GM18951 (cell line): Measurements from ENCODE around the gene PLXDC1.
"Not testable (repeated sequence)": the region's sequence is repeated elsewhere in the genome, so short reads cannot be mapped to it uniquely, and the experiment has no call there.

Experiments used
- POLR2A ChIP-seq: IDR thresholded peaks from 4 replicates; pipeline ENCODE4 v1.6.1; 2011; ENCODE audit warnings: mild to moderate bottlenecking; ENCODE audit not compliant: insufficient read length, insufficient read depth; ENCODE audit errors: extremely low read depth
- in situ Hi-C: fragments of 300-500 bp; cut with MboI; formaldehyde crosslinking; loops from one replicate; pipeline ENCODE4 v1.12.0; 2022; ENCODE audit warnings: low sequenced_read_pairs, mixed read lengths, inconsistent platforms; ENCODE audit not compliant: unreplicated experiment

PLXDC1 gene

DNA sequence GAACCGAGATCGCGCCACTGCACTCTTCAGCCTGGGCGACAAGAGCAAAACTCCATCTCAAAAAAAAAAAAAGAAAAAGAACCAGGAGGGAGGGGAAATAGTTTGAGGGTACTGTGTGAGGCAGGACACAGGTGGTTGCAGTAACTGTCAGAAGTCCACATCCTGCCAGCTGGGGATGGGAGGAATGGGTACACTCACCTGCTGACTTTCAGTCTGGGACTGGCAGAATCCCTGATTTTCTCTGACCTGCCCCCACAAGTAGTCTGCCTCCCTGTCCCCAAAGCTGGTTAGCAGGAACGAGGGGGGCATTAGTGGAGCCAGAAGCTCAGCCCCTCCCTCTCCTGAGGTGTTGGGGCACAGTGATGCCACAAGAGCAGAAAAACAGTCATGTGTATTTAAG is 21.6 kb upstream of the PLXDC1 start:
- no peak for TF ChIP-seq POLR2A
- in situ Hi-C loops, result no loop called here

GRCh38 chr17:39171933-39172332 is 20.5 kb upstream of the PLXDC1 start:
- in situ Hi-C loops, result no loop called here
- no peak for TF ChIP-seq POLR2A

DNA sequence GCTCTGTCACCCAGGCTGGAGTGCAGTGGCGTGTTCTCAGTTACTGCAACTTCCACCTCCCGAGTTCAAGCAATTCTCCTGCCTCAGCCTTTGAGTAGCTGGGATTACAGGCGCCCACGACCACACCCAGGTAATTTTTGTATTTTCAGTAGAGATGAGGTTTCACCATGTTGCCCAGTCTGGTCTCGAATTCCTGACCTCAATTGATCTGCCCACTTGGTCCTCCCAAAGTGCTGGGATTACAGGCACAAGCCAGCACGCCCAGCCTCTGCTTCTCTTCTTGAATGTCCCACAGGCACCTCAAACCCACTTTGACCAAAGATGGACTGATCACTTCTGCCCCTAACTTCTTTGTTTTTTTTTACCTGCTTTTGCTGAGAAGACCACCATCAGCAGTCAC is 19.1 kb upstream of the PLXDC1 start:
- TF ChIP-seq POLR2A, result no peak
- in situ Hi-C loops, result no loop called here

DNA sequence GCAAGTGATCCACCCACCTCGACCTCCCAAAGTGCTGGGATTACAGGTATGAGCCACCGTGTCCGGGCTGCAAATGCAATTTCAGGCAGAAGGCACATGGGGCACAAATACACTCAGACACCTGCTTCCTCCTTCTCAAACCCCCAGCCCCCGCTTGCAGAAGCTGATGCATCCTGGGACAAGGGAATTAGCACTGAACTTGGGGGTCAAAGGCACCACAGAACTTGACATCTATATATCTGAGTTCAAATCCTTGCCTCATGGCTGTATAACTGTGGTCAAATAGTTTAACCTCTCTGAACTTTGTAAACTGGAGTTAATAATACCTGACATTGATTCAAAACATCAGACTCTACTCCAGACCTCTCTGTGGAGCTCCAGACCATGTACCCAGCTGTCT is 18.7 kb upstream of the PLXDC1 start:
- in situ Hi-C loops, result no loop called here
- no peak for TF ChIP-seq POLR2A

DNA sequence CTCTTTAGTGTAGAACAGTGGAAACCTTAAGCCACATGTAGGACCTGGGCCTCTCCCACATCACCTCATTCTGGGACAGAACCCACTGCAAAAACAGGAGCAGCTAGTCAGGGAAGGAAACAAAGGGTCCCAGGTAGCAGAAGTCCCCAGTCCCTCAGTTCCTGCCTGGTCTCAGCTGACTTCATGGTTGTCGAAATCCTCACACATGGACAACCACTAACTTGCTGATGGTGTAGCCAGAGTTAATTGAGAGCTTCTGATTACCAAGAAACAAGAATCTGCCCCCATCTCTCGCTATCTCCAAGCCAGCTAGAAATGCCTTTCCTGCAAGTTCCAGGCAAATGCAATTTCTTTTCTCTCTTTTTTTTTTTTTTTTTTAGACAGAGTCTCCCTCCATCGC is 18.1 kb upstream of the PLXDC1 start:
- in situ Hi-C loops, result no loop called here
- no peak for TF ChIP-seq POLR2A

- in situ Hi-C loops, result no loop called here
- TF ChIP-seq POLR2A, result no peak
Observed at GRCh38 chr17:39169101-39169500, 17.7 kb upstream of the PLXDC1 start.

- in situ Hi-C loops, result not testable (repeated sequence)
Observed at GRCh38 chr17:39168503-39168902, 17.1 kb upstream of the PLXDC1 start.

DNA sequence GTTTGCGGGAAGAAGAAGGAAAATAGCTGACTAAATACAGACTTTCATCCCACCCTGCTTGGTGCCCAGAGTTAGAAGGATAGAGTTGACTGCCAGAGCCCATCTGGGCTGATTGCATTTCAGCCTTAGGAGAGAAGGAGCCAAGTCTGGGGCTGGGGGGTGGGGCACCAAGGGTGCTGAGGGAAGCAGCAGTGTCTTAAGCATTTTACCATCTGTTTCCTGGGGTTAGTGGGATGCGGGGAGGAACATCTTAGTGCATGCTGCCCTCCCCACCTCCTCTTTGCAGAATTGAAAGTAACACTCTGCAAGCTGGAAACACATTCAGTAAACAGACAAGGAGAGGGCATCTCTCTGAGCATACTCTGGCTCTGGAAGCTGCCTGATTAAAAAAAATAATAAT is 16.0 kb upstream of the PLXDC1 start:
- in situ Hi-C loops, result no loop called here
- no peak for TF ChIP-seq POLR2A

GRCh38 chr17:39166437-39167335 is 15.2 kb upstream of the PLXDC1 start:
- in situ Hi-C loops, result no loop called here
- no peak for TF ChIP-seq POLR2A

DNA sequence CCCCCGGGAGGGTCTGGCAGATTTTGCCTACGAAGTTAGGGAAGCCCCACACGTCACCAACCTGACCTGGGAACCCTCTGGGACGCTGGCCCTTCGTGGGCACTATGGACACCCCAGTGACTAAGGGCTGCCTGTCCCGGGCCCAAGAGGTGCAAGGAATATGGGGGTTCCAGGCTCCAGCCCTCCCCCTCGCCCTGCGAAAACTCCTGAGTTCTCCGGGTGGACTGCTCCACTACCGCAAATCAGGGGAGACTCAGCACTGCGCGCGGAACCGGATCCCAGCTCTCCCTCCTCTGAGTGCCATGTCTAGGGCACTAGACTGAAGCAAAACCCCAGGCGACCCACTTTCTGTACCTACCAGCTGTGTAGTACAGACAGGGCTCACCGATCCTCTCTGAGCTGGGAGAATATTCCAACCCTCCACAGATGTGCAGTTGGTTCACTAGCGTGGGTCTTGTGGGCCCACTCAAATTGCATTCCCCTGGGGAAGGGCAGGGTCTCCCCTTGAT is 14.5 kb upstream of the PLXDC1 start, which contains the start of gene ARL5C:
TSS of gene ARL5C (minus strand) at position 321 of the 509 bp plus-strand sequence. CDS start 401 bp downstream, outside the sequence.
- in situ Hi-C loops, result no loop called here
- TF ChIP-seq POLR2A, result no peak

GRCh38 chr17:39165178-39165840 is 13.9 kb upstream of the PLXDC1 start:
- TF ChIP-seq POLR2A, result no peak
- in situ Hi-C loops, result no loop called here

GRCh38 chr17:39164675-39165143 is 13.3 kb upstream of the PLXDC1 start:
- in situ Hi-C loops, result no loop called here
- peak; percentile 27 for TF ChIP-seq POLR2A

GRCh38 chr17:39161962-39162361 is 10.5 kb upstream of the PLXDC1 start:
- no peak for TF ChIP-seq POLR2A
- in situ Hi-C loops, result no loop called here
